Neuronal stem cell (in vitro differentiated cells): ENCODE measurements around the gene VGLL4.

Experiments
- DNase-seq: peaks from one replicate; pipeline ENCODE4 v3.0.0-alpha.2; 2013; ENCODE audit warnings: low spot score
- H2AFZ ChIP-seq: one replicate; pipeline ENCODE4 v1.6.1; 2013; ENCODE audit warnings: mild to moderate bottlenecking, low read length, inconsistent platforms
- H2AK5ac ChIP-seq: 2 replicates; pipeline ENCODE4 v1.6.1; 2013; ENCODE audit warnings: low read depth, mild to moderate bottlenecking, inconsistent platforms, low read length, moderate library complexity, mixed read lengths
- H2BK120ac ChIP-seq: 2 replicates; pipeline ENCODE4 v1.6.1; 2013; ENCODE audit warnings: low read depth, mild to moderate bottlenecking, inconsistent platforms, low read length, moderate library complexity, mixed read lengths
- H2BK12ac ChIP-seq: one replicate; pipeline ENCODE4 v1.6.1; 2013; ENCODE audit warnings: low read length, inconsistent platforms
- H2BK15ac ChIP-seq: 2 replicates; pipeline ENCODE4 v1.6.1; 2013; ENCODE audit warnings: mild to moderate bottlenecking, low read length, inconsistent platforms, mixed read lengths
- H2BK5ac ChIP-seq: one replicate; pipeline ENCODE4 v1.6.1; 2013; ENCODE audit warnings: inconsistent platforms, mild to moderate bottlenecking, low read length, moderate library complexity
- H3K14ac ChIP-seq: one replicate; pipeline ENCODE4 v1.6.1; 2013; ENCODE audit warnings: low read length, inconsistent platforms
- H3K18ac ChIP-seq: 2 replicates; pipeline ENCODE4 v1.6.1; 2013; ENCODE audit warnings: low read length, inconsistent platforms
- H3K23ac ChIP-seq: 2 replicates; pipeline ENCODE4 v1.6.1; 2013; ENCODE audit warnings: low read depth, mild to moderate bottlenecking, mixed read lengths, low read length, inconsistent platforms; ENCODE audit not compliant: poor library complexity
- H3K27ac ChIP-seq: replicated peaks from 3 replicates; pipeline ENCODE4 v1.5.1; 2013; ENCODE audit warnings: low read length, inconsistent platforms
- H3K27me3 ChIP-seq, 3 experiments: 2 replicates each; pipeline ENCODE4 v1.6.1; 2013; ENCODE audit warnings: low read length in 3 of 3, mild to moderate bottlenecking in 2 of 3, inconsistent platforms in 1 of 3, low read depth in 1 of 3, mixed read lengths in 1 of 3, moderate library complexity in 1 of 3; ENCODE audit not compliant: control insufficient read depth in 3 of 3, insufficient read depth in 3 of 3
- H3K36me3 ChIP-seq, 2 donors: replicated peaks in 1 of 2; 2 replicates each; pipeline ENCODE4 v1.6.1; 2013; ENCODE audit warnings: low read length in 2 of 2; ENCODE audit not compliant: control insufficient read depth in 2 of 2, insufficient read depth in 2 of 2
- H3K4ac ChIP-seq: 2 replicates; pipeline ENCODE4 v1.6.1; 2013; ENCODE audit warnings: inconsistent platforms, mild to moderate bottlenecking, low read length, moderate library complexity
- H3K4me1 ChIP-seq, 2 donors: 1 replicate in 1 of 2; 2 replicates in 1 of 2; pipeline ENCODE4 v1.6.1; 2013; ENCODE audit warnings: low read length in 2 of 2, low read depth in 1 of 2; ENCODE audit not compliant: control insufficient read depth in 2 of 2, insufficient read depth in 1 of 2
- H3K4me2 ChIP-seq: one replicate; pipeline ENCODE4 v1.6.1; 2013; ENCODE audit warnings: mild to moderate bottlenecking, low read length, inconsistent platforms; ENCODE audit not compliant: insufficient read depth, poor library complexity, severe bottlenecking
- H3K4me3 ChIP-seq, 2 donors: 2 replicates each; pipeline ENCODE4 v1.5.1; 2013; ENCODE audit warnings: low read length in 2 of 2, mild to moderate bottlenecking in 2 of 2, inconsistent platforms in 1 of 2, moderate library complexity in 1 of 2
- H3K79me1 ChIP-seq: one replicate; pipeline ENCODE4 v1.6.1; 2013; ENCODE audit warnings: low read depth, mild to moderate bottlenecking, inconsistent platforms, low read length, moderate library complexity
- H3K9ac ChIP-seq: one replicate; pipeline ENCODE4 v1.6.1; 2013; ENCODE audit warnings: mild to moderate bottlenecking, low read depth, low read length, inconsistent platforms; ENCODE audit not compliant: poor library complexity
- H3K9me3 ChIP-seq, 2 donors: replicated peaks in 1 of 2; 2 replicates each; pipeline versions ENCODE3 to v1.6.1; 2013; ENCODE audit warnings: low read length in 2 of 2, mild to moderate bottlenecking in 2 of 2, inconsistent platforms in 1 of 2, low read depth in 1 of 2, mixed read lengths in 1 of 2, moderate library complexity in 1 of 2; ENCODE audit not compliant: control insufficient read depth in 2 of 2, insufficient read depth in 1 of 2
- H4K8ac ChIP-seq: one replicate; pipeline ENCODE4 v1.6.1; 2013; ENCODE audit warnings: low read depth, mild to moderate bottlenecking, inconsistent platforms, low read length, moderate library complexity
- H4K91ac ChIP-seq: one replicate; pipeline ENCODE4 v1.6.1; 2013; ENCODE audit warnings: low read length, low read depth, mild to moderate bottlenecking, inconsistent platforms; ENCODE audit not compliant: poor library complexity
- WGBS, 2 donors: extraction: QIAGEN DNeasy Blood & Tissue Kit; methylation state at CpG; one replicate each; pipeline ENCODE4 v1.1.7; 2013; ENCODE audit warnings: missing lambda C conversion rate in 2 of 2, mixed read lengths in 1 of 2; ENCODE audit not compliant: insufficient read length in 2 of 2, insufficient replicate concordance in 1 of 2; ENCODE audit errors: extremely low coverage in 2 of 2; 5-methylcytosine and 5-hydroxymethylcytosine counted together

Gene VGLL4

GRCh38 chr3:11619461-11619860 lies 24.3 kb downstream of the VGLL4 start:
- Histone ChIP-seq H4K91ac (no peak overlapping the region), H3K9ac (no peak overlapping the region), H3K4me2 (no peak overlapping the region), H3K36me3 (peaks cover 0 to 22% of the 10 kb centered on the region in 2 donors), H3K18ac (no peak overlapping the region), H3K23ac (no peak overlapping the region), H3K9me3 (peaks cover 0 to 10% of the 10 kb centered on the region in 2 donors), H2BK15ac (no peak overlapping the region), H2BK5ac (no peak overlapping the region), H2AFZ (no peak overlapping the region), H3K79me1 (peaks cover 6% of the 10 kb centered on the region), H3K4me1 (peaks cover 7 to 19% of the 10 kb centered on the region in 2 donors), H3K14ac (no peak overlapping the region), H2BK12ac (no peak overlapping the region), H3K4me3 (no peak overlapping the region), H2BK120ac (no peak overlapping the region), H3K27ac (no peak overlapping the region), H3K27me3 (no peaks in the 10 kb centered on the region), H2AK5ac (no peak overlapping the region), H3K4ac (no peak overlapping the region), H4K8ac (no peak overlapping the region)
- no CpG with 5 or more reads among the region's 6 CpGs for WGBS, 2 donors
- DNase-seq = no peak

- Histone ChIP-seq H3K27me3 (no peaks in the 10 kb centered on the region), H2BK12ac (no peak overlapping the region), H3K4me3 (no peak overlapping the region), H4K91ac (no peak overlapping the region), H2AFZ (no peak overlapping the region), H3K27ac (no peak overlapping the region), H2BK15ac (no peak overlapping the region), H3K4ac (no peak overlapping the region), H3K4me2 (no peak overlapping the region), H3K79me1 (peaks cover 7% of the 10 kb centered on the region), H3K14ac (no peak overlapping the region), H3K9me3 (peaks cover 0 to 5% of the 10 kb centered on the region in 2 donors), H2BK5ac (no peak overlapping the region), H3K4me1 (peaks cover 7 to 23% of the 10 kb centered on the region in 2 donors), H3K9ac (no peak overlapping the region), H3K23ac (no peak overlapping the region), H2AK5ac (no peak overlapping the region), H2BK120ac (no peak overlapping the region), H4K8ac (no peak overlapping the region), H3K36me3 (peaks cover 0 to 27% of the 10 kb centered on the region in 2 donors), H3K18ac (no peak overlapping the region)
- WGBS, 2 donors = no CpG with 5 or more reads among the region's 5 CpGs
- no peak for DNase-seq
Measured at GRCh38 chr3:11618904-11619303, 24.8 kb downstream of the VGLL4 start.

GRCh38 chr3:11616551-11616950 lies 27.2 kb downstream of the VGLL4 start:
- Histone ChIP-seq H4K91ac (no peak overlapping the region), H2BK5ac (no peak overlapping the region), H2BK120ac (no peak overlapping the region), H4K8ac (no peak overlapping the region), H3K18ac (no peak overlapping the region), H3K9ac (no peak overlapping the region), H3K4me1 (peaks cover 7 to 29% of the 10 kb centered on the region in 2 donors), H3K4me3 (no peak overlapping the region), H3K36me3 (peaks cover 0 to 50% of the 10 kb centered on the region in 2 donors), H2AK5ac (no peak overlapping the region), H2BK12ac (no peak overlapping the region), H3K14ac (no peak overlapping the region), H3K79me1 (peaks cover 8% of the 10 kb centered on the region), H3K4me2 (no peak overlapping the region), H3K27me3 (no peaks in the 10 kb centered on the region), H3K23ac (no peak overlapping the region), H3K9me3 (peaks cover 0 to under 1% of the 10 kb centered on the region in 2 donors), H2BK15ac (no peak overlapping the region), H3K4ac (no peak overlapping the region), H3K27ac (no peak overlapping the region), H2AFZ (no peak overlapping the region)
- no peak for DNase-seq
- WGBS, 2 donors = no CpG with 5 or more reads among the region's 2 CpGs

GRCh38 chr3:11613851-11614487 lies 29.7 kb downstream of the VGLL4 start:
- H4K8ac ChIP-seq = no peak overlapping the region
- no peak overlapping the region for H2BK12ac ChIP-seq
- no peak overlapping the region for H4K91ac ChIP-seq
- no peak overlapping the region for H2AK5ac ChIP-seq
- H2BK120ac ChIP-seq = no peak overlapping the region
- no peak overlapping the region for H2AFZ ChIP-seq
- H3K23ac ChIP-seq = no peak overlapping the region
- H3K9ac ChIP-seq = no peak overlapping the region
- no peak overlapping the region for H3K14ac ChIP-seq
- H2BK5ac ChIP-seq = no peak overlapping the region
- H3K4me3 ChIP-seq = peak overlapping the region in 1 of 2 donors; percentile 16
- H3K79me1 ChIP-seq = peaks cover 11% of the 10 kb centered on the region
- WGBS, 2 donors = no CpG with 5 or more reads among the region's 19 CpGs
- H3K4me1 ChIP-seq = peaks cover 14 to 40% of the 10 kb centered on the region in 2 donors
- H3K9me3 ChIP-seq = no peaks in the 10 kb centered on the region
- no peak overlapping the region for H3K4me2 ChIP-seq
- no peak overlapping the region for H3K4ac ChIP-seq
- H2BK15ac ChIP-seq = no peak overlapping the region
- DNase-seq = no peak
- peak overlapping the region; percentile 25 for H3K18ac ChIP-seq
- H3K27me3 ChIP-seq = no peaks in the 10 kb centered on the region
- no peak overlapping the region for H3K27ac ChIP-seq
- H3K36me3 ChIP-seq = peaks cover 0 to 47% of the 10 kb centered on the region in 2 donors
